ENCODE results near the gene CDH23. TPM values are rescaled to one million over a fixed set of nuclear protein-coding genes. Genes with fewer than 3 reads are reported as not detected.

CDH23 gene
- total and polyA plus RNA-seq, 2 donors (not counting 1 experiment from before 2014, with no cell fraction given), result 0.01 to 0.17 TPM

DNA sequence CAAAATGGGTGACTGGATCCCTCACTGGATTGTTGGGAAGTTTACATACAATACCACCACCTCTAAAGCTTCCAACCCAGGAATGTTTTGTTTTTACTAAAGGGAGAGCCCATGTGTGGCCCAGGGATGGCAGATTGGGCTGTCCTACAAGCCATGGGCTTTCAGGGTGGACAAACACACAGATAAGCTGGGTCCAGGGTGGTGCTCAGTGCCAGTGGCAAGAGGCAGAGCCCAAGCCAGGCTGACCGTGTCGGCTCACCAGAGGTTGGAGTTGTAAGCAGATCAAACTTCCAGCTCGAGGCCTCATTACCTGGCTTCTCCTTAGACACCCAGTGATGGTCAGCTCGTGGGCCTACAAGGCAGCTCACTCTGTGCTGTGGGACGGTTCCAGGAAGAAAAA lies 52.3 kb downstream of the CDH23 start:
- Histone ChIP-seq H3K4me1 (ENCODE audit: control insufficient read depth, extremely low read depth, insufficient read depth, low read length) (no peaks in the 10 kb centered on the region), H3K4me3 (replicated peaks in 1 of 4; ENCODE audit: control extremely low read depth in 1 of 4, insufficient read depth in 1 of 4, low read depth in 3 of 4, low read length in 4 of 4) (no peak overlapping the region), H4K20me1 (ENCODE audit: control insufficient read depth, extremely low read depth, insufficient read depth, low read length) (peaks cover 2% of the 10 kb centered on the region), H3K36me3 (ENCODE audit: control insufficient read depth, insufficient read depth, low read length) (no peaks in the 10 kb centered on the region), H3K27ac (ENCODE audit: insufficient read depth, low read length) (no peak overlapping the region), H3K9ac (ENCODE audit: insufficient read depth, low read length) (no peak overlapping the region), H3K9me3 (ENCODE audit: control insufficient read depth, insufficient read depth, low read depth, low read length) (no peaks in the 10 kb centered on the region), H3K4me2 (ENCODE audit: extremely low read depth, insufficient read depth, low read length) (no peak overlapping the region), H2AFZ (ENCODE audit: low read length) (no peak overlapping the region), H3K79me2 (ENCODE audit: control insufficient read depth, insufficient read depth, low read length) (no peaks in the 10 kb centered on the region), H3K27me3 (ENCODE audit: control insufficient read depth, insufficient read depth, low read length) (peaks cover 2% of the 10 kb centered on the region)
- no peak for DNase-seq (ENCODE audit: low read depth in 2 of 2)
- TF ChIP-seq, protein P1, sequence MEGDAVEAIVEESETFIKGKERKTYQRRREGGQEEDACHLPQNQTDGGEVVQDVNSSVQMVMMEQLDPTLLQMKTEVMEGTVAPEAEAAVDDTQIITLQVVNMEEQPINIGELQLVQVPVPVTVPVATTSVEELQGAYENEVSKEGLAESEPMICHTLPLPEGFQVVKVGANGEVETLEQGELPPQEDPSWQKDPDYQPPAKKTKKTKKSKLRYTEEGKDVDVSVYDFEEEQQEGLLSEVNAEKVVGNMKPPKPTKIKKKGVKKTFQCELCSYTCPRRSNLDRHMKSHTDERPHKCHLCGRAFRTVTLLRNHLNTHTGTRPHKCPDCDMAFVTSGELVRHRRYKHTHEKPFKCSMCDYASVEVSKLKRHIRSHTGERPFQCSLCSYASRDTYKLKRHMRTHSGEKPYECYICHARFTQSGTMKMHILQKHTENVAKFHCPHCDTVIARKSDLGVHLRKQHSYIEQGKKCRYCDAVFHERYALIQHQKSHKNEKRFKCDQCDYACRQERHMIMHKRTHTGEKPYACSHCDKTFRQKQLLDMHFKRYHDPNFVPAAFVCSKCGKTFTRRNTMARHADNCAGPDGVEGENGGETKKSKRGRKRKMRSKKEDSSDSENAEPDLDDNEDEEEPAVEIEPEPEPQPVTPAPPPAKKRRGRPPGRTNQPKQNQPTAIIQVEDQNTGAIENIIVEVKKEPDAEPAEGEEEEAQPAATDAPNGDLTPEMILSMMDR (conservative IDR thresholded peaks at IDR 0.05 in 1 of 2, IDR thresholded peaks at IDR 0.05 in 1 of 2; ENCODE audit: low read depth in 1 of 2, low read length in 2 of 2), result no peak
- TF ChIP-seq EZH2 (IDR thresholded peaks at IDR 0.05; ENCODE audit: low read length, missing control alignments), result no peak

DNA sequence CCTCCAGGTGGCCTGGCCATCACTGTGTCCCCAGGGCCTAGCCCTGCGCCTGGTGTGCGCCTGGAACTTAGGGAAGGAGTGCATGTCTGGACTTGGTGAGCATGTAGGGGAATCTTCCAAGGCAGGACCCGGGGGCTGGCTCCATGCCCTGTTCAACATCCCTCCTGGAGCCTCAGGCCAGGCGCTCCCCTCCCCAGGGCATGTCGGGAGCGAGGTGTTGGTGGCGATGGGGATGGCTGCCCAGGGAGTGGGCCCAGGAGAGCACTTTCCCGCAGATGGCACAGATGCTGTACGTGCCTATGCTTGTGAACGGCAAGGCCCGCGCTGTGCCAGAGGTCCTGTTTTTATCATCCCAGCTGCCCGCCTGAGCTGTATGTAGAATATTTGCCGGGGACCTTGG lies 55.0 kb downstream of the CDH23 start:
- Histone ChIP-seq H3K4me2 (ENCODE audit: extremely low read depth, insufficient read depth, low read length) (no peak overlapping the region), H3K9ac (ENCODE audit: insufficient read depth, low read length) (no peak overlapping the region), H3K4me1 (ENCODE audit: control insufficient read depth, extremely low read depth, insufficient read depth, low read length) (no peaks in the 10 kb centered on the region), H4K20me1 (ENCODE audit: control insufficient read depth, extremely low read depth, insufficient read depth, low read length) (peaks cover 2% of the 10 kb centered on the region), H3K4me3 (replicated peaks in 1 of 4; ENCODE audit: control extremely low read depth in 1 of 4, insufficient read depth in 1 of 4, low read depth in 3 of 4, low read length in 4 of 4) (no peak overlapping the region), H3K27ac (ENCODE audit: insufficient read depth, low read length) (no peak overlapping the region), H3K9me3 (ENCODE audit: control insufficient read depth, insufficient read depth, low read depth, low read length) (no peaks in the 10 kb centered on the region), H3K36me3 (ENCODE audit: control insufficient read depth, insufficient read depth, low read length) (no peaks in the 10 kb centered on the region), H3K27me3 (ENCODE audit: control insufficient read depth, insufficient read depth, low read length) (no peaks in the 10 kb centered on the region), H3K79me2 (ENCODE audit: control insufficient read depth, insufficient read depth, low read length) (no peaks in the 10 kb centered on the region), H2AFZ (ENCODE audit: low read length) (no peak overlapping the region)
- TF ChIP-seq, protein P1 (conservative IDR thresholded peaks at IDR 0.05 in 1 of 2, IDR thresholded peaks at IDR 0.05 in 1 of 2; ENCODE audit: low read depth in 1 of 2, low read length in 2 of 2), result no peak
- no peak for TF ChIP-seq EZH2 (IDR thresholded peaks at IDR 0.05; ENCODE audit: low read length, missing control alignments)
- no peak for DNase-seq (ENCODE audit: low read depth in 2 of 2)

DNA sequence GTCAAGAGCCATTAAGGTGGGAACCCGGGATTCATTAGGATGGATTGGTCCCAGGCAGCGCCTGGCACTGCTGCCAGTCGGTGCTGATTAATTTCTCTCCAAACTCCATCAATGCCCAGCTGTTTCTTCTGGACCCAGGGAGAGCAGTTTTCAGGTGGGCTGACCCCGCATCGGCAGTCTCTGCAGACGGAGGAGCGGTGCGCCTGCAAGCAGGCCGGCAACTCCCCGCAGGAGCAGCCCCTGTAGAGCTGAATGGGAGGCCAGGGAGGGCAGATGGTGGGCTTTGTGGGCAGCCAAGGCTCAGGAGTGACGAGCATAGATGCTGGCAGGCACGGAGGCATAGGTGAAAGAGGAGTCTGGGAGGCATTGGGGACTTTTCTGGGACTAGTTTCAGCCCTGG lies 56.5 kb downstream of the CDH23 start:
- H3K4me3 ChIP-seq (replicated peaks in 1 of 4; ENCODE audit: control extremely low read depth in 1 of 4, insufficient read depth in 1 of 4, low read depth in 3 of 4, low read length in 4 of 4), result no peak overlapping the region
- no peaks in the 10 kb centered on the region for H3K27me3 ChIP-seq (ENCODE audit: control insufficient read depth, insufficient read depth, low read length)
- no peak for TF ChIP-seq EZH2 (IDR thresholded peaks at IDR 0.05; ENCODE audit: low read length, missing control alignments)
- H3K4me1 ChIP-seq (ENCODE audit: control insufficient read depth, extremely low read depth, insufficient read depth, low read length), result no peaks in the 10 kb centered on the region
- DNase-seq (ENCODE audit: low read depth in 2 of 2), result no peak
- H2AFZ ChIP-seq (ENCODE audit: low read length), result no peak overlapping the region
- no peaks in the 10 kb centered on the region for H3K9me3 ChIP-seq (ENCODE audit: control insufficient read depth, insufficient read depth, low read depth, low read length)
- no peak overlapping the region for H3K4me2 ChIP-seq (ENCODE audit: extremely low read depth, insufficient read depth, low read length)
- H4K20me1 ChIP-seq (ENCODE audit: control insufficient read depth, extremely low read depth, insufficient read depth, low read length), result peaks cover 2% of the 10 kb centered on the region
- H3K79me2 ChIP-seq (ENCODE audit: control insufficient read depth, insufficient read depth, low read length), result no peaks in the 10 kb centered on the region
- no peaks in the 10 kb centered on the region for H3K36me3 ChIP-seq (ENCODE audit: control insufficient read depth, insufficient read depth, low read length)
- no peak overlapping the region for H3K27ac ChIP-seq (ENCODE audit: insufficient read depth, low read length)
- H3K9ac ChIP-seq (ENCODE audit: insufficient read depth, low read length), result no peak overlapping the region

All from fibroblast of lung (primary cell).